ENCODE data around the gene TMEM150C. TPM values are rescaled to one million over a fixed set of nuclear protein-coding genes. Genes with fewer than 3 reads are reported as not detected.

The TMEM150C gene
- total RNA-seq, 1 donor from 2014 or later: 0.95 TPM

GRCh38 chr4:82569727-82570126, 7.9 kb upstream of the TMEM150C start:
- H3K4me2 ChIP-seq (ENCODE audit: low read length): no peak overlapping the region
- H3K9ac ChIP-seq (ENCODE audit: low read length): no peak overlapping the region
- no peaks in the 10 kb centered on the region for H3K4me1 Mint-ChIP-seq (ENCODE audit: low read depth, unreplicated experiment)
- FAIRE-seq (no peak), DNase-seq (ENCODE audit: low read depth) (no peak)
- no peak overlapping the region for H3K4me3 ChIP-seq (ENCODE audit: insufficient read depth, low read depth, low read length)
- peaks cover 5% of the 10 kb centered on the region for H3K27me3 ChIP-seq (ENCODE audit: insufficient read depth, low read length)
- no peaks in the 10 kb centered on the region for H4K20me1 ChIP-seq (ENCODE audit: insufficient read depth, low read length)
- H3K9me3 Mint-ChIP-seq (ENCODE audit: unreplicated experiment): peaks cover 2% of the 10 kb centered on the region
- H3K36me3 Mint-ChIP-seq (ENCODE audit: low read depth, unreplicated experiment): no peaks in the 10 kb centered on the region
- no peak overlapping the region for H3K27ac ChIP-seq (ENCODE audit: low read depth, low read length)
- no peaks in the 10 kb centered on the region for H3K9me3 ChIP-seq (ENCODE audit: insufficient read depth, low read depth, low read length)
- no peak overlapping the region for H3K4me3 Mint-ChIP-seq (ENCODE audit: unreplicated experiment)
- H3K4me1 ChIP-seq (ENCODE audit: insufficient read depth, low read length): no peaks in the 10 kb centered on the region
- TF ChIP-seq, protein P1, sequence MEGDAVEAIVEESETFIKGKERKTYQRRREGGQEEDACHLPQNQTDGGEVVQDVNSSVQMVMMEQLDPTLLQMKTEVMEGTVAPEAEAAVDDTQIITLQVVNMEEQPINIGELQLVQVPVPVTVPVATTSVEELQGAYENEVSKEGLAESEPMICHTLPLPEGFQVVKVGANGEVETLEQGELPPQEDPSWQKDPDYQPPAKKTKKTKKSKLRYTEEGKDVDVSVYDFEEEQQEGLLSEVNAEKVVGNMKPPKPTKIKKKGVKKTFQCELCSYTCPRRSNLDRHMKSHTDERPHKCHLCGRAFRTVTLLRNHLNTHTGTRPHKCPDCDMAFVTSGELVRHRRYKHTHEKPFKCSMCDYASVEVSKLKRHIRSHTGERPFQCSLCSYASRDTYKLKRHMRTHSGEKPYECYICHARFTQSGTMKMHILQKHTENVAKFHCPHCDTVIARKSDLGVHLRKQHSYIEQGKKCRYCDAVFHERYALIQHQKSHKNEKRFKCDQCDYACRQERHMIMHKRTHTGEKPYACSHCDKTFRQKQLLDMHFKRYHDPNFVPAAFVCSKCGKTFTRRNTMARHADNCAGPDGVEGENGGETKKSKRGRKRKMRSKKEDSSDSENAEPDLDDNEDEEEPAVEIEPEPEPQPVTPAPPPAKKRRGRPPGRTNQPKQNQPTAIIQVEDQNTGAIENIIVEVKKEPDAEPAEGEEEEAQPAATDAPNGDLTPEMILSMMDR (IDR thresholded peaks at IDR 0.05; ENCODE audit: insufficient read depth, low read depth, low read length): no peak
- TF ChIP-seq EZH2 (IDR thresholded peaks at IDR 0.05; ENCODE audit: insufficient read depth, low read length): no peak
- H3K79me2 ChIP-seq (ENCODE audit: insufficient read depth, low read length): no peaks in the 10 kb centered on the region
- H3K27ac Mint-ChIP-seq (ENCODE audit: unreplicated experiment): no peak overlapping the region
- no peaks in the 10 kb centered on the region for H3K36me3 ChIP-seq (ENCODE audit: insufficient read depth, low read length)
- peaks cover 13% of the 10 kb centered on the region for H3K27me3 Mint-ChIP-seq (ENCODE audit: low read depth, unreplicated experiment)
- no peak overlapping the region for H2AFZ ChIP-seq (ENCODE audit: low read depth, low read length)

GRCh38 chr4:82569076-82569475, 7.3 kb upstream of the TMEM150C start:
- Histone ChIP-seq H2AFZ (ENCODE audit: low read depth, low read length) (no peak overlapping the region), H3K79me2 (ENCODE audit: insufficient read depth, low read length) (no peaks in the 10 kb centered on the region), H3K27me3 (ENCODE audit: insufficient read depth, low read length) (peaks cover 5% of the 10 kb centered on the region), H3K36me3 (ENCODE audit: insufficient read depth, low read length) (no peaks in the 10 kb centered on the region), H3K4me1 (ENCODE audit: insufficient read depth, low read length) (no peaks in the 10 kb centered on the region), H3K4me2 (ENCODE audit: low read length) (no peak overlapping the region), H3K27ac (ENCODE audit: low read depth, low read length) (no peak overlapping the region), H3K9me3 (ENCODE audit: insufficient read depth, low read depth, low read length) (no peaks in the 10 kb centered on the region), H3K4me3 (ENCODE audit: insufficient read depth, low read depth, low read length) (no peak overlapping the region), H4K20me1 (ENCODE audit: insufficient read depth, low read length) (no peaks in the 10 kb centered on the region), H3K9ac (ENCODE audit: low read length) (no peak overlapping the region)
- peaks cover 13% of the 10 kb centered on the region for H3K27me3 Mint-ChIP-seq (ENCODE audit: low read depth, unreplicated experiment)
- DNase-seq (ENCODE audit: low read depth) (no peak), FAIRE-seq (no peak)
- H3K9me3 Mint-ChIP-seq (ENCODE audit: unreplicated experiment): peaks cover 2% of the 10 kb centered on the region
- no peak overlapping the region for H3K27ac Mint-ChIP-seq (ENCODE audit: unreplicated experiment)
- no peak for TF ChIP-seq EZH2 (IDR thresholded peaks at IDR 0.05; ENCODE audit: insufficient read depth, low read length)
- TF ChIP-seq, protein P1 (IDR thresholded peaks at IDR 0.05; ENCODE audit: insufficient read depth, low read depth, low read length): no peak
- H3K4me1 Mint-ChIP-seq (ENCODE audit: low read depth, unreplicated experiment): no peaks in the 10 kb centered on the region
- H3K4me3 Mint-ChIP-seq (ENCODE audit: unreplicated experiment): no peak overlapping the region
- H3K36me3 Mint-ChIP-seq (ENCODE audit: low read depth, unreplicated experiment): no peaks in the 10 kb centered on the region

- H3K27ac Mint-ChIP-seq (ENCODE audit: unreplicated experiment): no peak overlapping the region
- H3K9me3 Mint-ChIP-seq (ENCODE audit: unreplicated experiment): peaks cover 2% of the 10 kb centered on the region
- Histone ChIP-seq H4K20me1 (ENCODE audit: insufficient read depth, low read length) (no peaks in the 10 kb centered on the region), H3K4me2 (ENCODE audit: low read length) (no peak overlapping the region), H3K9me3 (ENCODE audit: insufficient read depth, low read depth, low read length) (no peaks in the 10 kb centered on the region), H3K36me3 (ENCODE audit: insufficient read depth, low read length) (no peaks in the 10 kb centered on the region), H2AFZ (ENCODE audit: low read depth, low read length) (no peak overlapping the region), H3K4me1 (ENCODE audit: insufficient read depth, low read length) (no peaks in the 10 kb centered on the region), H3K27ac (ENCODE audit: low read depth, low read length) (no peak overlapping the region), H3K4me3 (ENCODE audit: insufficient read depth, low read depth, low read length) (no peak overlapping the region), H3K27me3 (ENCODE audit: insufficient read depth, low read length) (peaks cover 5% of the 10 kb centered on the region), H3K79me2 (ENCODE audit: insufficient read depth, low read length) (no peaks in the 10 kb centered on the region), H3K9ac (ENCODE audit: low read length) (no peak overlapping the region)
- TF ChIP-seq, protein P1 (IDR thresholded peaks at IDR 0.05; ENCODE audit: insufficient read depth, low read depth, low read length): no peak
- TF ChIP-seq EZH2 (IDR thresholded peaks at IDR 0.05; ENCODE audit: insufficient read depth, low read length): no peak
- no peak for FAIRE-seq
- no peak overlapping the region for H3K4me3 Mint-ChIP-seq (ENCODE audit: unreplicated experiment)
- no peak for DNase-seq (ENCODE audit: low read depth)
- no peaks in the 10 kb centered on the region for H3K36me3 Mint-ChIP-seq (ENCODE audit: low read depth, unreplicated experiment)
- peaks cover 20% of the 10 kb centered on the region for H3K27me3 Mint-ChIP-seq (ENCODE audit: low read depth, unreplicated experiment)
- H3K4me1 Mint-ChIP-seq (ENCODE audit: low read depth, unreplicated experiment): no peaks in the 10 kb centered on the region
Measured at GRCh38 chr4:82567444-82567843, 5.7 kb upstream of the TMEM150C start.
